Erythroblast (primary cell): ENCODE results near the gene HIF1A.
A peak's percentile ranks its signal among the peaks of the same experiment; 100 is the strongest.
"Not testable (repeated sequence)": the region's sequence is repeated elsewhere in the genome, so short reads cannot be mapped to it uniquely, and the experiment has no call there.

Source experiments
- DNase-seq, 2 experiments: peaks; one replicate each; lab custom pipeline; 2025; lab: John Stamatoyannopoulos, UW
- GATA1 ChIP-seq: IDR thresholded peaks from 2 replicates; pipeline ENCODE4 v1.6.1; 2011; ENCODE audit warnings: low read depth, mild to moderate bottlenecking, control low read depth, low read length, moderate library complexity
- POLR2A ChIP-seq: IDR thresholded peaks from 2 replicates; pipeline ENCODE4 v1.6.1; 2011; ENCODE audit warnings: mild to moderate bottlenecking, low read length

HIF1A gene

DNA sequence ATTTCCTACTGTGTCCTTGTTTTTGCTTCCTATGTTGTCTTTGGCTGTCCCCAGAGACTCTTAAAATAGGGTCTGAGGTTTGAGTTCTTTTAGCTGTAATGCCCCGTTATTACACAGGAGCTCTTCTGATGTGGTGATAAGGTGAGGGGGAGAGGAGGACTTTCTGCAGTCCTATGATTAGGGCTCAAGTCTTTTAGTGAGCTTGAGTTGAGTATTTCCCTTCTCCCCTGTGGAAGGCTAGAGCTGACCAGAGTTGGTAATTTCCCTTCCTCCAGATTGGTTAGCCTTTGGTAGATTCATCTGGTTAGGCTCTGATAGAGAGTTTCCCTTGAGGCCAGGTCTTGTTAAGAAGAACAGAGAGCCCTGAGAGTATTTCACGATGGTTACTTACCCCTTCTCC is 4.3 kb upstream of the HIF1A start:
- no peak for TF ChIP-seq POLR2A
- no peak for TF ChIP-seq GATA1
- peak; percentile 7 to 10 for DNase-seq

- no peak for TF ChIP-seq POLR2A
- TF ChIP-seq GATA1: no peak
- no peak for DNase-seq
Observed at GRCh38 chr14:61691495-61691894, 3.8 kb upstream of the HIF1A start.

DNA sequence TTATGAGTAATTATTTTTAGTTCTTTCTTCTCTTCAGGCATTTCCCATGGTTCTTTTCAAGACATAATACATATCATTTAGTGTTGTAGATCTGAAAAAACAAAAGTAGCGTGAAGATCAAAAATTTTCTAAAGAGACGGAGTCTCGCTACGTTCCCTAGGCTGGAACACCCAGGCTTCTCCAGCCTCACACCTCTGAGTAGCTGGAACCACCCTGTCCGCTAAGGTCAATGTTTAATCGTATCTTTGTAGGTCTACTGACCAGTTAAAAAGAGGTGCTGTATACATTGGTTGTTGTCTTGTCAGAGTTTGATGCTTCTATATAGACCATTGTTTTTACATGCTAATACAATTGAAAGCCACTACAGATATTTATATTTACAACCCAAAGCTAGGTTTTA is 1.3 kb upstream of the HIF1A start:
- TF ChIP-seq GATA1 (no peak), POLR2A (no peak)

GRCh38 chr14:61695695-61696527 is 598 bp downstream of the HIF1A start:
- peak; percentile 66 to 69 for DNase-seq
- TF ChIP-seq POLR2A (peak; percentile 52), GATA1 (no peak)

More for the DNA sequence above, 1.3 kb upstream of the HIF1A start:
- DNase-seq: no peak

- TF ChIP-seq GATA1 (no peak), POLR2A (no peak)
- DNase-seq: peak; percentile 21 to 31
Observed at GRCh38 chr14:61696753-61697318, 1.5 kb downstream of the HIF1A start.

- peak; percentile 39 to 65 for DNase-seq
- TF ChIP-seq GATA1: no peak
- peak; percentile 20 for TF ChIP-seq POLR2A
Observed at GRCh38 chr14:61698206-61698980, 3.1 kb downstream of the HIF1A start.

- DNase-seq: no peak
- TF ChIP-seq POLR2A (no peak), GATA1 (no peak)
Observed at GRCh38 chr14:61699027-61699426, 3.7 kb downstream of the HIF1A start.

DNA sequence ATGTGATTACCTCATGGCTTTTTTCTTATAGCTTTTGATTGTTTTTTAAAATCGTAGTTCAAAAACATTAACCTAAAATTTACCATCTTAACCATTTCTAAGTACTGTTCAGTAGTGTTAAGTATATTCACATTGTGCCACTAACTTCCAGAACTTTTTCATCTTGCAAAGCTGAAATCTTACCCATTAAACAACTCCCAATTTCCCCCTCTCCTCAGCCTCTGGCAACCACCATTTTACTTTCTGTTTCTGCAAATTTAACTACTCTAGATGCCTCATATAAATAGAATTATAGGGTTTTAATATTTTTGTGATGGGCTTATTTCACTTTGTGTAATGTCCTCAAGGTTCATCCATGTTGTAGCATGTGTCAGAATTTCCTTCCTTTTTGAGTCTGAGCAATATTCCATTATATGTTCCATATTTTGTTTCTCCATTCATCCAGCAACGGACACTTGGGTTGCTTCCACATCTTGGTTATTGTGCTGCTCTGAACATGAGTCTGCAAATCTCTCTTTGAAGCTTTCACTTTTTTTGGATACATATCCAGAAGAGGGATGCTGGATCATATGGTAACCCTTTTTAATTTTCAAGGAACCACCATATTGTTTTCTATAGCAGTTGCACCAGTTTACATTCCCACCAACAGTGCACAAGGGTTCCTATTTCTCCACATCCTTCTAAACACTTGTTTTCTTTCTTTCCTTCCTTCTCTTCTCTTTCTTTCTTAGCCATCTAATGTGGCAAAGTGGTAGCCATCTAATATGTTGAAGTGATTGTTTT is 5.0 kb downstream of the HIF1A start:
- TF ChIP-seq GATA1 (no peak), POLR2A (no peak)
- DNase-seq: no peak

- TF ChIP-seq GATA1 (no peak), POLR2A (no peak)
- DNase-seq: no peak
Observed at GRCh38 chr14:61701946-61702345, 6.6 kb downstream of the HIF1A start.

- no peak for DNase-seq
- TF ChIP-seq POLR2A (no peak), GATA1 (no peak)
Observed at GRCh38 chr14:61703342-61704129, 8.2 kb downstream of the HIF1A start.

DNA sequence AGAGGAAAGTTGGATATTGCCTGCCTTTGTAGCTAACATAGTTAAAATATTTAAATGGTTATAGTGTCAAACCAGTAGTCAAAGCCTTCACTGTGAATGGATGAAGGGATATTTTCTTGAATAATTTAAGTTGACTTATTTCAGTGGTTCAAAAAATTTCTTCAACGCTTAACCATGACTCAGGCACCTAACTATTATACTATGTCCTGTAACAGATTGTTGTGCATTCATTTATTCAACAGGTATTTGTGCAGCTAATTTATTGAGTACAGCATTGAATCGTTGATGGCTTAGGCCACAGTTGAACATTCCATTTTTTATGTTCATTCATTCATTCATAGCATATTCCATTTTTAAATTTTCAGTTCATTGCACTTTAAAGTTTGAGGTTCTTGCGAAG is 9.2 kb downstream of the HIF1A start:
- TF ChIP-seq GATA1 (no peak), POLR2A (no peak)
- no peak for DNase-seq

DNA sequence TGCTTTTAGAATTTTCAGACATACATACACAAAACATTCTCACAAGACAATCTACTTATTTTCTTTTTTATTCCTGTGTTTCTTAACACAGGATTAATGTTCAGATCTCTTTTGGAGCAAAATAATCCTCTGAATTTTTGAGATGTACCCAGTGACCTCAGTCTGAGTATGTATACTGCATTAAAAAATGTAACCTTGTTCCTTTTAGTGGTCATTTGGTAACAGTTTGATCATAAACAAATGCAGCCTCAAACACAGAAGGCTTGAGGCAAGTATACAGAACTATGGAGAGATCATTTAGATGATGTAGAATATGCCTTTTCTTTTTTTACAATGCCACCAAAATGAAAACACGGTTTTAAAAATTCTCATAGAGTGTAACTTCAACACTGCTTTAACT is 9.7 kb downstream of the HIF1A start:
- DNase-seq: no peak
- no peak for TF ChIP-seq GATA1
- TF ChIP-seq POLR2A: no peak

GRCh38 chr14:61706096-61706690 is 10.9 kb downstream of the HIF1A start:
- DNase-seq: no peak
- TF ChIP-seq POLR2A: no peak
- no peak for TF ChIP-seq GATA1

GRCh38 chr14:61707774-61708173 is 12.5 kb downstream of the HIF1A start:
- DNase-seq: not testable (repeated sequence)

- not testable (repeated sequence) for DNase-seq
Observed at GRCh38 chr14:61708693-61709092, 13.4 kb downstream of the HIF1A start.
